Measurements from ENCODE around the gene TEAD1. TPM values are rescaled to one million over a fixed set of nuclear protein-coding genes. Genes with fewer than 3 reads are reported as not detected.

The TEAD1 gene
- polyA plus RNA-seq, 1 donor from 2014 or later = 12.2 TPM

GRCh38 chr11:12768726-12769673 is 94.8 kb downstream of the TEAD1 start:
- Histone ChIP-seq H3K9me2 (ENCODE audit: insufficient read depth, low read length) (no peaks in the 10 kb centered on the region), H3K4me3 (ENCODE audit: low read length) (no peak overlapping the region), H3K9me3 (ENCODE audit: low read length) (no peaks in the 10 kb centered on the region), H3K4me2 (ENCODE audit: low read length) (no peak overlapping the region), H2AFZ (ENCODE audit: low read depth, low read length) (no peak overlapping the region), H3K27ac (ENCODE audit: low read length) (no peak overlapping the region), H3K27me3 (ENCODE audit: insufficient read depth, low read depth, low read length) (no peaks in the 10 kb centered on the region), H4K20me1 (ENCODE audit: insufficient read depth) (no peaks in the 10 kb centered on the region), H3K36me3 (ENCODE audit: insufficient read depth, low read length) (no peaks in the 10 kb centered on the region), H3F3A (ENCODE audit: insufficient read depth, low read length, poor library complexity, severe bottlenecking) (no peaks in the 10 kb centered on the region), H3K79me2 (replicated peaks; ENCODE audit: insufficient read depth, low read length) (peaks cover 42% of the 10 kb centered on the region), H3K9ac (ENCODE audit: low read length) (no peak overlapping the region)
- TF ChIP-seq MXI1 (conservative IDR thresholded peaks at IDR 0.05; ENCODE audit: poor library complexity, severe bottlenecking) = no peak
- no peak for TF ChIP-seq EP300 (conservative IDR thresholded peaks at IDR 0.05; ENCODE audit: poor library complexity, severe bottlenecking)
- TF ChIP-seq REST (IDR thresholded peaks at IDR 0.05; ENCODE audit: borderline replicate concordance) = no peak
- TF ChIP-seq SMC3 (conservative IDR thresholded peaks at IDR 0.05; ENCODE audit: poor library complexity) = no peak
- no peak for TF ChIP-seq EZH2 (IDR thresholded peaks at IDR 0.05; ENCODE audit: borderline replicate concordance, insufficient read depth, low read length, poor library complexity, severe bottlenecking)
- TF ChIP-seq CTCF (IDR thresholded peaks at IDR 0.05; ENCODE audit: poor library complexity, severe bottlenecking) = no peak
- no peak for TF ChIP-seq POLR2AphosphoS5 (IDR thresholded peaks at IDR 0.05)
- TF ChIP-seq RAD21 (conservative IDR thresholded peaks at IDR 0.05) = no peak
- TF ChIP-seq TAF1 (IDR thresholded peaks at IDR 0.05; ENCODE audit: low read depth) = no peak

- TF ChIP-seq CTCF (IDR thresholded peaks at IDR 0.05; ENCODE audit: poor library complexity, severe bottlenecking) (no peak), TAF1 (IDR thresholded peaks at IDR 0.05; ENCODE audit: low read depth) (no peak), RAD21 (conservative IDR thresholded peaks at IDR 0.05) (no peak), EP300 (conservative IDR thresholded peaks at IDR 0.05; ENCODE audit: poor library complexity, severe bottlenecking) (no peak), MXI1 (conservative IDR thresholded peaks at IDR 0.05; ENCODE audit: poor library complexity, severe bottlenecking) (no peak), REST (IDR thresholded peaks at IDR 0.05; ENCODE audit: borderline replicate concordance) (no peak), EZH2 (IDR thresholded peaks at IDR 0.05; ENCODE audit: borderline replicate concordance, insufficient read depth, low read length, poor library complexity, severe bottlenecking) (no peak), POLR2AphosphoS5 (IDR thresholded peaks at IDR 0.05) (no peak), SMC3 (conservative IDR thresholded peaks at IDR 0.05; ENCODE audit: poor library complexity) (no peak)
- Histone ChIP-seq H3K9ac (ENCODE audit: low read length) (no peak overlapping the region), H4K20me1 (ENCODE audit: insufficient read depth) (no peaks in the 10 kb centered on the region), H3K9me2 (ENCODE audit: insufficient read depth, low read length) (no peaks in the 10 kb centered on the region), H3K4me2 (ENCODE audit: low read length) (no peak overlapping the region), H3F3A (ENCODE audit: insufficient read depth, low read length, poor library complexity, severe bottlenecking) (no peaks in the 10 kb centered on the region), H3K9me3 (ENCODE audit: low read length) (no peaks in the 10 kb centered on the region), H3K27ac (ENCODE audit: low read length) (no peak overlapping the region), H3K4me3 (ENCODE audit: low read length) (no peak overlapping the region), H3K79me2 (replicated peaks; ENCODE audit: insufficient read depth, low read length) (peaks cover 42% of the 10 kb centered on the region), H3K27me3 (ENCODE audit: insufficient read depth, low read depth, low read length) (no peaks in the 10 kb centered on the region), H2AFZ (ENCODE audit: low read depth, low read length) (no peak overlapping the region), H3K36me3 (ENCODE audit: insufficient read depth, low read length) (no peaks in the 10 kb centered on the region)
These were observed 95.7 kb downstream of the TEAD1 start for GRCh38 chr11:12769834-12770345.

Measured in neural cell (in vitro differentiated cells).